ENCODE measurements around the gene TMEM244.
"Not testable (repeated sequence)": the region's sequence is repeated elsewhere in the genome, so short reads cannot be mapped to it uniquely, and the experiment has no call there.

Gene TMEM244

DNA sequence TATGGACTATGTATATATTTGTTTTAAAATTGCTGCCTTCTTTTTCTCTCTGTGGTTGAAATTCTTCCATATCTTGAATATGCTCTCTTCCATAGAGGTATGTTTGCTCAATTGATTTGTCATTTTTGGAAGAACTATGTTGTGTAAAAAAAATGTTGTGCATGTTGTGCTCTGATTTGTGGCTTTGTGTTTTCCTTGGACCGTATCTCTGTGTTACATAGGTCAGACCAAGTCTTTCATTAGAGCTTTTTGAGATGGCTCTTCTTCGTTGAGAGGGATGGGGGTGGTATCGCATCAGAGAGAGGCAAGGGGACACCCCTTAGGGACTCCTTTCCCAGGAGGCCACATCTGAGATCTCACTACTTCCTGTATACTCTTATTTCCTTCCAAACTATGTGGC, 43.8 kb downstream of the TMEM244 start:
- no peak for DNase-seq (ENCODE audit: low read depth in 2 of 3, low spot score in 1 of 3)

DNA sequence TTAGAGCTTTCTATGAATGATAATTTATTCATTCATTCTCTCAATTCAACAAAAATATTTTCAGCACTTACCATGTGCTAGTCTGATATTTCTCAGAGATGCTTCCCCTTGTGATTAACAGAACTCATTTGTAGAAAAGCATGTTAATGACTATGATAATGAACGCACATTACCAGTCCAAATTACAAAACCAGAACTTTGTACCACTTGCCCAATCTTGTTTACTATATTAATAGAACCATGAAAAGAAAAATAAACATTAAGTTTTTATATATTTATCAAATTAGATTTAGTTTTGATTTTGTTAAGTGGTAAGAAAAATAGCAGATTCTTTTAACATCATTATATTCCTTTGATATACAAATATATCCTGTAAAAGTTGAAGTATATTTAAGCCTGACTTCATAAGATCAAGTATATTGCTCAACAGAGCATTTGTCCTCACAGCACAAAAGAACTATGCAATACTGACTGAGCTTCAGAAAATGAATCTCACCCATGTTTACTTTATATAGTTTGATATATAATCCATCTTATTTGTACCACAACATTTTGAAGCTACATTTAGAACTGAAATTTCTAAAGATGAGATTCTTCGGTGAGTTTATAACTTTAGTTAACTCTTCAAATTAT, 48.9 kb downstream of the TMEM244 start:
- no peak for DNase-seq (ENCODE audit: low read depth in 2 of 3, low spot score in 1 of 3)

- not testable (repeated sequence) for DNase-seq (ENCODE audit: low read depth in 2 of 3, low spot score in 1 of 3)
These were observed 54.0 kb downstream of the TMEM244 start for GRCh38 chr6:129807141-129807540.

DNA sequence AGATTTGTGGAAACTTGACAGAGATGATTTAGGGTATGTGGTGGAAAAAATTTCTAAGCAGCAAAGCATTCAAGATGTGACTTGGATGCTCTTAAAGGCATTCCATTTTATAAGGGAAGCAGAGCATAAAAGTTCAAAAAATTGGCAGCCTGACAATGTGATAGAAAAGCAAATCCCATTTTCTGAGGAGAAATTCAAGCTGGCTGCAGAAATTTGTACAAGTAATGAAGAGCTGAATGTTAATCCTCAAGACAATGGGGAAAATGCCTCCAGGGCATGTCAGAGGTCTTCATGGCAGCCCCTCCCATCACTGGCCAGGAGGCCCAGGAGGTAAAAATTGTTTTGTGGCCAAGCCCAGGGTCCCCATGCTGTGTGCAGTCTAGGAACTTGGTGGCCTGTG, 58.2 kb downstream of the TMEM244 start:
- not testable (repeated sequence) for DNase-seq (ENCODE audit: low read depth in 2 of 3, low spot score in 1 of 3)

DNA sequence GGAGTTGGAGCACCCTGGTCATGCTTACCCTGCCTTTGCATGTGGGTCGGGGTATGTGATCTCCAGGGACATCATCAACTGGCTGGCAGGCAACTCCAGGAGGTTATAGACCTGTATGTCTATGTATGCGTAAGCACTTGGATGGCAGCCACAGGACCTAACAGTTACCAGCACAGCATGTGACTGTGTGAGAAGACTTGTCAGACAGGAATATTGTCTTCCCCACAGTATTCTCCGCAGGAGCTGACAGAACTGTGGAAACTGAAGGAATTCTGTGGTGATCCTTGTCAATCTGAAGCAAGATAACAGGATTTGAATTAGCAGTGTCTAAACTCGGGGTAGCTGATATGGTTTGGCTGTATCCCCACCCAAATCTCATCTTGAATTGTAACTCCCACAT, 59.2 kb downstream of the TMEM244 start:
- DNase-seq (ENCODE audit: low read depth in 2 of 3, low spot score in 1 of 3) = no peak

GRCh38 chr6:129795261-129795660, 65.9 kb downstream of the TMEM244 start:
- DNase-seq (ENCODE audit: low read depth in 2 of 3, low spot score in 1 of 3) = no peak

DNA sequence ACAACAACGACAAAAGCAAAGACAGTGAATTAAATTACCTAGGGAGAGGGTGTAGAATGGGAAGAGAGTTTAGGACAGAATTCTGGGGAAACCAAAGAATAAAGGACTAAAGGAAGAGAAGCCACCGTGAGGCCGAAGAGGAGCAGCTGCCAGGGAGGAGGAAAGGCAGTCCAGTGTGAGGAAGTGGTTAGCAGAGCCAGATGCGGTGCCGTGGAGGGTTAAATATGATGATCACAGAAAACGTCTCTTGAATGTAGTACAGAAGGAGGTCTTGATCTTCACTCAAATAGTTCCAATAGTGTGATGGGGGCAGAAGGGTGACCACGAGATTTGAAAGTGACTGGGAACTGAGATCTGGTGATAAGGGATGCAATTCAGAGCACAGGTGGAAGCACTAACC, 67.7 kb downstream of the TMEM244 start:
- DNase-seq (ENCODE audit: low read depth in 2 of 3, low spot score in 1 of 3) = no peak

DNA sequence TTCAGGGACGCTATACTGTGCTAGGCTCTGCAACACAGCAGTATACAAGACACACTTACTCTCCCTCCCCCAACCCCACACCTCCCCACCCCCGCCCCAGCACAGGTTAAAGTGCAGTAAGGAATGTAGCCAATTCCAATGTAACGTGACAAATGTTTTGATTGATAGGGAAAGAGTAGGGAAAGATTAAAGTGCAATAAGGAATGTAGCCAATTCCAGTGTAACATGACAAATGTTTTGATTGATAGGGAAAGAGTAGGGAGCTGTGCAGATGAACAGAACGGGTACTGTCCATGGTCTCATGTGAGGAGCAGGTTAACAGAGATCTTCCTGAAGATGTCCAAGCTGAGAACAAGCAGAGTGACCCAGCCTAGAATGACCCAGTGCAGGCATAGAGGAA, 69.1 kb downstream of the TMEM244 start:
- DNase-seq (ENCODE audit: low read depth in 2 of 3, low spot score in 1 of 3) = no peak

GRCh38 chr6:129790785-129791184, 70.3 kb downstream of the TMEM244 start:
- no peak for DNase-seq (ENCODE audit: low read depth in 2 of 3, low spot score in 1 of 3)

GRCh38 chr6:129789974-129790373, 71.1 kb downstream of the TMEM244 start:
- no peak for DNase-seq (ENCODE audit: low read depth in 2 of 3, low spot score in 1 of 3)

DNA sequence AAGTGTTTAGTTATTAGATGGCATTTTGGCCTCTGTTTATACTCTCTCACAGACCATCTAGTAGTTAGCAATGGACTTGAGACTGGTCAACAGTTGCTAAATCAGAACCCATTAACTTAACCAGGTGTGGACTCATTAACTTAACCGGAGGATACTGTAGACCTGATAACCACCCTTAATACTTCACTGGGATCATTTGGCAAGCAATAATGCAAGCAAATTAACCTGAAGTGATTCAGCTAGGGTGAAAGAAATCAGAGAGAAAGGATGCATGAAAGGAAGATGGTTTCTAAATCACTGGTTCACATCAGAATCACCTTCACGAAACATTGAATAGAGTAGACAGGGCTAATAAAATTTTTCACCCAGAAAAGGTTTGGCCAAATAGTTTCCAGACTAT, 73.3 kb downstream of the TMEM244 start:
- no peak for DNase-seq (ENCODE audit: low read depth in 2 of 3, low spot score in 1 of 3)

GRCh38 chr6:129786548-129786947, 74.6 kb downstream of the TMEM244 start:
- no peak for DNase-seq (ENCODE audit: low read depth in 2 of 3, low spot score in 1 of 3)

DNA sequence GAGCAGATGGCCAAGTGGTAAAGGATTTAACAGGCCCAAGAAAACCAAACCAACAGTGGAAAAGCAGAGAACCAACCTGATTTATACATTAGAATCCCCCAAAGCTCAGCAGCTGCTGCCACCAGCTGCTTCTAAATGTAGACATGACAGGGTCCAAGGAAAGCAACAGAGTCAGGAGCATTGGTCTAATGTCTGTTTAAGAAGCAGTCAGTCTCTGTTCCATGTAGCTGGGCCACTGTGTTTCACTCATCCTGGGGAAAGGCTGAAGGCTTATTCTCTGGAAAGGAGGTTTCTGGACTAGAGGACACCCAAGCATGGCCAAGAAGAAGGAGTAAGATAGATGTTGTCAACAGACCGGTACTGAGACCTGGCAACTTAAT, 75.4 kb downstream of the TMEM244 start:
- no peak for DNase-seq (ENCODE audit: low read depth in 2 of 3, low spot score in 1 of 3)

GRCh38 chr6:129785047-129785755, 75.9 kb downstream of the TMEM244 start:
- DNase-seq (ENCODE audit: low read depth in 2 of 3, low spot score in 1 of 3) = no peak

Data from stimulated activated CD4-positive, alpha-beta T cell treated with anti-CD3 and anti-CD28 coated beads, Interleukin-12 subunit alpha, Interleukin-12 subunit beta, amount 100 ng/mL, for 48 hours (primary cell).